ENCODE results near the gene TRANK1.

DNA sequence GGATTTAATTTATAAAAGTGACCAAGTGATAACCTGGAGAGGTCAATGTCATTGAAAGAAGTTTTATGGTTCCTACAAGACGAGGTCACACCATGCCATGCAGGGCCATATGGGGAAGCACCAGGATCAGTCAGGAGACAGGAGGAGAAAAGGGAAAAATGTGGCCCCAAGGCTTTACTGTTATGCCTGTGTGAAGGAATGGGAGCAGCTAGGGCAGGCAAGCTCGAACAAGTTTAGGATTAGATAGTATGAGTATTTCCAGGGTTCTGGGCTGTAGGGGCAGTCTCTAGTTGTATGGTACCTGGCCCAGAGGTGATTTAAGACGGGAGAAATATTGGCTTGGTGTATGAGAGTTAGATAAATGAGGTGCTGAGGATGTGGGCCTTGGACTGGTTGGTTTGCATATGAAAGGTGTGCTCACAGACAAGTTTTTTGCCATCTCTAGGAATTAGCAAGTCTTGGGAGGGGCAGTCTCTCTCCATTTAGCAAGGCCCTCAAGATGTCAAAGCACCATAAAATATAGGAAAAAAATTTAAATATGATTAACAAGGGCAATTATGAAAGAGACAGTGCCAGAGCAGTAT, 144.2 kb downstream of the TRANK1 start:
- TF ChIP-seq, protein P1, sequence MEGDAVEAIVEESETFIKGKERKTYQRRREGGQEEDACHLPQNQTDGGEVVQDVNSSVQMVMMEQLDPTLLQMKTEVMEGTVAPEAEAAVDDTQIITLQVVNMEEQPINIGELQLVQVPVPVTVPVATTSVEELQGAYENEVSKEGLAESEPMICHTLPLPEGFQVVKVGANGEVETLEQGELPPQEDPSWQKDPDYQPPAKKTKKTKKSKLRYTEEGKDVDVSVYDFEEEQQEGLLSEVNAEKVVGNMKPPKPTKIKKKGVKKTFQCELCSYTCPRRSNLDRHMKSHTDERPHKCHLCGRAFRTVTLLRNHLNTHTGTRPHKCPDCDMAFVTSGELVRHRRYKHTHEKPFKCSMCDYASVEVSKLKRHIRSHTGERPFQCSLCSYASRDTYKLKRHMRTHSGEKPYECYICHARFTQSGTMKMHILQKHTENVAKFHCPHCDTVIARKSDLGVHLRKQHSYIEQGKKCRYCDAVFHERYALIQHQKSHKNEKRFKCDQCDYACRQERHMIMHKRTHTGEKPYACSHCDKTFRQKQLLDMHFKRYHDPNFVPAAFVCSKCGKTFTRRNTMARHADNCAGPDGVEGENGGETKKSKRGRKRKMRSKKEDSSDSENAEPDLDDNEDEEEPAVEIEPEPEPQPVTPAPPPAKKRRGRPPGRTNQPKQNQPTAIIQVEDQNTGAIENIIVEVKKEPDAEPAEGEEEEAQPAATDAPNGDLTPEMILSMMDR (IDR thresholded peaks at IDR 0.05; ENCODE audit: insufficient read depth, low read length) = no peak
- TF ChIP-seq POLR2AphosphoS5 (IDR thresholded peaks at IDR 0.05; ENCODE audit: low read depth) = no peak
